HepG2 (cell line): ENCODE measurements around the gene UCP1. TPM values are rescaled to one million over a fixed set of nuclear protein-coding genes. Genes with fewer than 3 reads are reported as not detected.

Experiments used
- ARID2 ChIP-seq: sonication (generic); formaldehyde crosslinking; IDR thresholded peaks from 2 replicates; pipeline ENCODE4 v1.8.1; 2022; ENCODE audit warnings: mild to moderate bottlenecking, missing genetic modification reagents, borderline replicate concordance
- ARNT ChIP-seq: fragments of 450-650 bp; IDR thresholded peaks from 2 replicates; pipeline ENCODE4 v1.6.1; 2017
- CBFB ChIP-seq: sonication (generic); formaldehyde crosslinking; IDR thresholded peaks from 2 replicates; pipeline ENCODE4 v1.4.0; 2020; ENCODE audit warnings: missing genetic modification reagents
- CHCHD3 ChIP-seq: sonication (generic); formaldehyde crosslinking; IDR thresholded peaks from 2 replicates; pipeline ENCODE4 v1.8.0; 2022; ENCODE audit warnings: mild to moderate bottlenecking, missing genetic modification reagents, moderate library complexity
- GFI1 ChIP-seq: sonication (generic); formaldehyde crosslinking; IDR thresholded peaks from 2 replicates; pipeline ENCODE4 v1.5.0; 2020; ENCODE audit warnings: missing genetic modification reagents, mild to moderate bottlenecking, borderline replicate concordance
- MXI1 ChIP-seq: IDR thresholded peaks from 3 replicates; pipeline ENCODE4 v1.6.1; 2012; ENCODE audit warnings: low read depth, low read length, inconsistent platforms, borderline replicate concordance
- MYNN ChIP-seq: sonication (generic); formaldehyde crosslinking; IDR thresholded peaks from 2 replicates; pipeline ENCODE4 v1.4.0; 2020; ENCODE audit warnings: mild to moderate bottlenecking, low read depth, missing genetic modification reagents
- NR2C2 ChIP-seq: sonication (generic); formaldehyde crosslinking; IDR thresholded peaks from 2 replicates; pipeline ENCODE4 v1.4.0; 2020; ENCODE audit warnings: missing genetic modification reagents, mild to moderate bottlenecking, moderate library complexity, borderline replicate concordance
- PHB2 ChIP-seq: fragments of 450-650 bp; IDR thresholded peaks from 2 replicates; pipeline ENCODE4 v1.6.1; 2018; ENCODE audit not compliant: partially characterized antibody
- RAD51 ChIP-seq: fragments of 450-650 bp; IDR thresholded peaks from 2 replicates; pipeline ENCODE4 v1.6.1; 2016; ENCODE audit warnings: borderline replicate concordance
- SPEN ChIP-seq: sonication (generic); formaldehyde crosslinking; IDR thresholded peaks from 2 replicates; pipeline ENCODE4 v1.5.1; 2020; ENCODE audit warnings: low read depth, mild to moderate bottlenecking, missing genetic modification reagents
- ZNF263 ChIP-seq: sonication (generic); formaldehyde crosslinking; IDR thresholded peaks from 2 replicates; pipeline ENCODE4 v1.4.0; 2020; ENCODE audit warnings: missing genetic modification reagents
- ZNF382 ChIP-seq: sonication (generic); formaldehyde crosslinking; IDR thresholded peaks from 2 replicates; pipeline ENCODE4 v1.5.0; 2020; ENCODE audit warnings: missing genetic modification reagents, mild to moderate bottlenecking, borderline replicate concordance
- ZNF577 ChIP-seq: sonication (generic); formaldehyde crosslinking; IDR thresholded peaks from 2 replicates; pipeline ENCODE4 v1.4.0; 2020; ENCODE audit warnings: mild to moderate bottlenecking, low read depth, missing genetic modification reagents, borderline replicate concordance
- ZNF670 ChIP-seq: sonication (generic); formaldehyde crosslinking; IDR thresholded peaks from 2 replicates; pipeline ENCODE4 v1.8.0; 2022; ENCODE audit warnings: mild to moderate bottlenecking, missing genetic modification reagents, borderline replicate concordance
- ZNF703 ChIP-seq: sonication (generic); formaldehyde crosslinking; IDR thresholded peaks from 2 replicates; pipeline ENCODE4 v1.5.1; 2020; ENCODE audit warnings: missing genetic modification reagents, mild to moderate bottlenecking, moderate library complexity, borderline replicate concordance
- polyA plus RNA-seq, 8 experiments: library from polyadenylated mRNA; depleted of rRNA in 3 of 8; stranded (reverse) in 7 of 8; unstranded in 1 of 8; fragments of >200 nt; fragmentation: Illumina TruSeq in 4 of 8; extraction: Trizol in 4 of 8; gene quantifications; 2 replicates each; pipeline versions ENCODE4 v1.2.1 to v1.2.3, GENCODE V29; 2011 to 2016; ENCODE audit warnings: low read depth in 4 of 8, missing spikeins in 1 of 8, mixed read lengths in 1 of 8; ENCODE audit not compliant: insufficient read depth in 1 of 8
- total RNA-seq, 5 experiments: library from RNA; depleted of rRNA; stranded (reverse); fragments of >200 nt; fragmentation: Illumina TruSeq; extraction: Trizol; gene quantifications; 2 replicates each; pipeline ENCODE4 v1.2.3, GENCODE V29; 2016; ENCODE audit warnings: low read depth in 1 of 5
- TF ChIP-seq, protein P1 (sequence below): sonication (generic); formaldehyde crosslinking; IDR thresholded peaks from 2 replicates; pipeline ENCODE4 v1.4.0; 2020; ENCODE audit warnings: missing genetic modification reagents, borderline replicate concordance
- TF ChIP-seq, protein P2 (sequence below): IDR thresholded peaks from 2 replicates; pipeline ENCODE4 v1.6.1; 2012; ENCODE audit warnings: low read length, improper control_type of control experiment
- TF ChIP-seq, protein P3 (sequence below): sonication (generic); formaldehyde crosslinking; IDR thresholded peaks from 2 replicates; pipeline ENCODE4 v1.8.0; 2022; ENCODE audit warnings: mild to moderate bottlenecking, missing genetic modification reagents; ENCODE audit not compliant: insufficient replicate concordance
- TF ChIP-seq, protein P4 (sequence below): sonication (generic); formaldehyde crosslinking; IDR thresholded peaks from 2 replicates; pipeline ENCODE4 v1.5.0; 2020; ENCODE audit warnings: missing genetic modification reagents

Gene UCP1
- total and polyA plus RNA-seq, 2 of the 13 experiments (the other 11 are each of a cell fraction or from before 2014, with no cell fraction given): 0.11 TPM

DNA sequence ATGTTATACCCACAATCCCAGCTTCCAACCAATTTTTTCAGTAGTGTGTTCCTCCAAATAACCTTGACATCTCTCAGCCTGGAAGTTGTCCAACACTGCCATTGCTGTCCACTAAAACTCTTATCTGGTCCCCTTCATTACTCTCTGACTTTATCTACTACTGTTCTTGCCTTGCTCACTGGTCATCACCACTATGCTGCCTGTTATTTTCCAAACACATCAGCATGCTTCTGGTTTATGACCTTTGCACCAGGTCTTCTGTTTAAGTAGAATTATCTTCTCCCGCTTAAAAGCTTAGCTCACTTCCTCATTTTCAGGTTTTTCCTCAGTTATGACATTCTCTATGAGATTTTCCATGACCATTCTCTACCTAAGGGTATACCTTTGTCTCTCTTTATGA is 39.3 kb downstream of the UCP1 start (continued):
- TF ChIP-seq, protein P1, sequence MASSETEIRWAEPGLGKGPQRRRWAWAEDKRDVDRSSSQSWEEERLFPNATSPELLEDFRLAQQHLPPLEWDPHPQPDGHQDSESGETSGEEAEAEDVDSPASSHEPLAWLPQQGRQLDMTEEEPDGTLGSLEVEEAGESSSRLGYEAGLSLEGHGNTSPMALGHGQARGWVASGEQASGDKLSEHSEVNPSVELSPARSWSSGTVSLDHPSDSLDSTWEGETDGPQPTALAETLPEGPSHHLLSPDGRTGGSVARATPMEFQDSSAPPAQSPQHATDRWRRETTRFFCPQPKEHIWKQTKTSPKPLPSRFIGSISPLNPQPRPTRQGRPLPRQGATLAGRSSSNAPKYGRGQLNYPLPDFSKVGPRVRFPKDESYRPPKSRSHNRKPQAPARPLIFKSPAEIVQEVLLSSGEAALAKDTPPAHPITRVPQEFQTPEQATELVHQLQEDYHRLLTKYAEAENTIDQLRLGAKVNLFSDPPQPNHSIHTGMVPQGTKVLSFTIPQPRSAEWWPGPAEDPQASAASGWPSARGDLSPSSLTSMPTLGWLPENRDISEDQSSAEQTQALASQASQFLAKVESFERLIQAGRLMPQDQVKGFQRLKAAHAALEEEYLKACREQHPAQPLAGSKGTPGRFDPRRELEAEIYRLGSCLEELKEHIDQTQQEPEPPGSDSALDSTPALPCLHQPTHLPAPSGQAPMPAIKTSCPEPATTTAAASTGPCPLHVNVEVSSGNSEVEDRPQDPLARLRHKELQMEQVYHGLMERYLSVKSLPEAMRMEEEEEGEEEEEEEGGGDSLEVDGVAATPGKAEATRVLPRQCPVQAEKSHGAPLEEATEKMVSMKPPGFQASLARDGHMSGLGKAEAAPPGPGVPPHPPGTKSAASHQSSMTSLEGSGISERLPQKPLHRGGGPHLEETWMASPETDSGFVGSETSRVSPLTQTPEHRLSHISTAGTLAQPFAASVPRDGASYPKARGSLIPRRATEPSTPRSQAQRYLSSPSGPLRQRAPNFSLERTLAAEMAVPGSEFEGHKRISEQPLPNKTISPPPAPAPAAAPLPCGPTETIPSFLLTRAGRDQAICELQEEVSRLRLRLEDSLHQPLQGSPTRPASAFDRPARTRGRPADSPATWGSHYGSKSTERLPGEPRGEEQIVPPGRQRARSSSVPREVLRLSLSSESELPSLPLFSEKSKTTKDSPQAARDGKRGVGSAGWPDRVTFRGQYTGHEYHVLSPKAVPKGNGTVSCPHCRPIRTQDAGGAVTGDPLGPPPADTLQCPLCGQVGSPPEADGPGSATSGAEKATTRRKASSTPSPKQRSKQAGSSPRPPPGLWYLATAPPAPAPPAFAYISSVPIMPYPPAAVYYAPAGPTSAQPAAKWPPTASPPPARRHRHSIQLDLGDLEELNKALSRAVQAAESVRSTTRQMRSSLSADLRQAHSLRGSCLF: no peak
- TF ChIP-seq CHCHD3 (no peak), PHB2 (no peak), RAD51 (no peak), ZNF703 (CRISPR knock-in tag) (no peak), ZNF382 (CRISPR knock-in tag) (no peak), GFI1 (CRISPR knock-in tag) (peak; percentile 42; the same call in 1 of the 2 replicates), ZNF670 (CRISPR knock-in tag) (no peak), MYNN (CRISPR knock-in tag) (no peak), ZNF263 (CRISPR knock-in tag) (no peak), NR2C2 (CRISPR knock-in tag) (no peak), ARNT (no peak), ZNF577 (CRISPR knock-in tag) (no peak), MXI1 (no peak), SPEN (CRISPR knock-in tag) (no peak), ARID2 (no peak), CBFB (no peak)
- TF ChIP-seq, protein P2, sequence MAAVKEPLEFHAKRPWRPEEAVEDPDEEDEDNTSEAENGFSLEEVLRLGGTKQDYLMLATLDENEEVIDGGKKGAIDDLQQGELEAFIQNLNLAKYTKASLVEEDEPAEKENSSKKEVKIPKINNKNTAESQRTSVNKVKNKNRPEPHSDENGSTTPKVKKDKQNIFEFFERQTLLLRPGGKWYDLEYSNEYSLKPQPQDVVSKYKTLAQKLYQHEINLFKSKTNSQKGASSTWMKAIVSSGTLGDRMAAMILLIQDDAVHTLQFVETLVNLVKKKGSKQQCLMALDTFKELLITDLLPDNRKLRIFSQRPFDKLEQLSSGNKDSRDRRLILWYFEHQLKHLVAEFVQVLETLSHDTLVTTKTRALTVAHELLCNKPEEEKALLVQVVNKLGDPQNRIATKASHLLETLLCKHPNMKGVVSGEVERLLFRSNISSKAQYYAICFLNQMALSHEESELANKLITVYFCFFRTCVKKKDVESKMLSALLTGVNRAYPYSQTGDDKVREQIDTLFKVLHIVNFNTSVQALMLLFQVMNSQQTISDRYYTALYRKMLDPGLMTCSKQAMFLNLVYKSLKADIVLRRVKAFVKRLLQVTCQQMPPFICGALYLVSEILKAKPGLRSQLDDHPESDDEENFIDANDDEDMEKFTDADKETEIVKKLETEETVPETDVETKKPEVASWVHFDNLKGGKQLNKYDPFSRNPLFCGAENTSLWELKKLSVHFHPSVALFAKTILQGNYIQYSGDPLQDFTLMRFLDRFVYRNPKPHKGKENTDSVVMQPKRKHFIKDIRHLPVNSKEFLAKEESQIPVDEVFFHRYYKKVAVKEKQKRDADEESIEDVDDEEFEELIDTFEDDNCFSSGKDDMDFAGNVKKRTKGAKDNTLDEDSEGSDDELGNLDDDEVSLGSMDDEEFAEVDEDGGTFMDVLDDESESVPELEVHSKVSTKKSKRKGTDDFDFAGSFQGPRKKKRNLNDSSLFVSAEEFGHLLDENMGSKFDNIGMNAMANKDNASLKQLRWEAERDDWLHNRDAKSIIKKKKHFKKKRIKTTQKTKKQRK: no peak
- TF ChIP-seq, protein P3, sequence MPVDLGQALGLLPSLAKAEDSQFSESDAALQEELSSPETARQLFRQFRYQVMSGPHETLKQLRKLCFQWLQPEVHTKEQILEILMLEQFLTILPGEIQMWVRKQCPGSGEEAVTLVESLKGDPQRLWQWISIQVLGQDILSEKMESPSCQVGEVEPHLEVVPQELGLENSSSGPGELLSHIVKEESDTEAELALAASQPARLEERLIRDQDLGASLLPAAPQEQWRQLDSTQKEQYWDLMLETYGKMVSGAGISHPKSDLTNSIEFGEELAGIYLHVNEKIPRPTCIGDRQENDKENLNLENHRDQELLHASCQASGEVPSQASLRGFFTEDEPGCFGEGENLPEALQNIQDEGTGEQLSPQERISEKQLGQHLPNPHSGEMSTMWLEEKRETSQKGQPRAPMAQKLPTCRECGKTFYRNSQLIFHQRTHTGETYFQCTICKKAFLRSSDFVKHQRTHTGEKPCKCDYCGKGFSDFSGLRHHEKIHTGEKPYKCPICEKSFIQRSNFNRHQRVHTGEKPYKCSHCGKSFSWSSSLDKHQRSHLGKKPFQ (CRISPR knock-in tag): no peak
- TF ChIP-seq, protein P4, sequence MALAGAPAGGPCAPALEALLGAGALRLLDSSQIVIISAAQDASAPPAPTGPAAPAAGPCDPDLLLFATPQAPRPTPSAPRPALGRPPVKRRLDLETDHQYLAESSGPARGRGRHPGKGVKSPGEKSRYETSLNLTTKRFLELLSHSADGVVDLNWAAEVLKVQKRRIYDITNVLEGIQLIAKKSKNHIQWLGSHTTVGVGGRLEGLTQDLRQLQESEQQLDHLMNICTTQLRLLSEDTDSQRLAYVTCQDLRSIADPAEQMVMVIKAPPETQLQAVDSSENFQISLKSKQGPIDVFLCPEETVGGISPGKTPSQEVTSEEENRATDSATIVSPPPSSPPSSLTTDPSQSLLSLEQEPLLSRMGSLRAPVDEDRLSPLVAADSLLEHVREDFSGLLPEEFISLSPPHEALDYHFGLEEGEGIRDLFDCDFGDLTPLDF (CRISPR knock-in tag): peak; percentile 58; the same call in 1 of the 2 replicates
